Measurements from ENCODE around the gene PLCH1.
A peak's percentile ranks its signal among the peaks of the same experiment; 100 is the strongest.

PLCH1 gene

GRCh38 chr3:155675094-155675493 is 69.8 kb downstream of the PLCH1 start:
- H3K36me3 ChIP-seq (ENCODE audit: insufficient read depth, low read length): no peaks in the 10 kb centered on the region
- H3K27me3 ChIP-seq (ENCODE audit: control insufficient read depth, insufficient read depth, low read length): no peaks in the 10 kb centered on the region
- no peaks in the 10 kb centered on the region for H3K4me1 ChIP-seq (ENCODE audit: control insufficient read depth, insufficient read depth, low read length)
- no peak overlapping the region for H3K4me3 ChIP-seq (ENCODE audit: low read length)
- H3K9ac ChIP-seq (ENCODE audit: low read depth, low read length): no peak overlapping the region
- H3K9me3 ChIP-seq (replicated peaks; ENCODE audit: low read length): no peaks in the 10 kb centered on the region
- no peak overlapping the region for H3K4me2 ChIP-seq (ENCODE audit: low read length)

GRCh38 chr3:155673421-155673820 is 71.5 kb downstream of the PLCH1 start:
- Histone ChIP-seq H3K4me2 (ENCODE audit: low read length) (no peak overlapping the region), H3K36me3 (ENCODE audit: insufficient read depth, low read length) (no peaks in the 10 kb centered on the region), H3K4me3 (ENCODE audit: low read length) (no peak overlapping the region), H3K4me1 (ENCODE audit: control insufficient read depth, insufficient read depth, low read length) (no peaks in the 10 kb centered on the region), H3K27me3 (ENCODE audit: control insufficient read depth, insufficient read depth, low read length) (no peaks in the 10 kb centered on the region), H3K9ac (ENCODE audit: low read depth, low read length) (no peak overlapping the region), H3K9me3 (replicated peaks; ENCODE audit: low read length) (no peaks in the 10 kb centered on the region)

GRCh38 chr3:155670335-155670734 is 74.5 kb downstream of the PLCH1 start:
- H3K4me3 ChIP-seq (ENCODE audit: low read length): no peak overlapping the region
- H3K36me3 ChIP-seq (ENCODE audit: insufficient read depth, low read length): no peaks in the 10 kb centered on the region
- no peak overlapping the region for H3K4me2 ChIP-seq (ENCODE audit: low read length)
- H3K9ac ChIP-seq (ENCODE audit: low read depth, low read length): no peak overlapping the region
- H3K9me3 ChIP-seq (replicated peaks; ENCODE audit: low read length): no peaks in the 10 kb centered on the region
- H3K27me3 ChIP-seq (ENCODE audit: control insufficient read depth, insufficient read depth, low read length): no peaks in the 10 kb centered on the region
- peaks cover 1% of the 10 kb centered on the region for H3K4me1 ChIP-seq (ENCODE audit: control insufficient read depth, insufficient read depth, low read length)

GRCh38 chr3:155667988-155668387 is 76.9 kb downstream of the PLCH1 start:
- no peaks in the 10 kb centered on the region for H3K27me3 ChIP-seq (ENCODE audit: control insufficient read depth, insufficient read depth, low read length)
- no peaks in the 10 kb centered on the region for H3K36me3 ChIP-seq (ENCODE audit: insufficient read depth, low read length)
- peaks cover 5% of the 10 kb centered on the region for H3K4me1 ChIP-seq (ENCODE audit: control insufficient read depth, insufficient read depth, low read length)
- no peak overlapping the region for H3K9ac ChIP-seq (ENCODE audit: low read depth, low read length)
- H3K4me3 ChIP-seq (ENCODE audit: low read length): no peak overlapping the region
- no peaks in the 10 kb centered on the region for H3K9me3 ChIP-seq (replicated peaks; ENCODE audit: low read length)
- H3K4me2 ChIP-seq (ENCODE audit: low read length): no peak overlapping the region

- H3K27me3 ChIP-seq (ENCODE audit: control insufficient read depth, insufficient read depth, low read length): no peaks in the 10 kb centered on the region
- H3K36me3 ChIP-seq (ENCODE audit: insufficient read depth, low read length): no peaks in the 10 kb centered on the region
- peak overlapping the region; percentile 3 for H3K4me2 ChIP-seq (ENCODE audit: low read length)
- no peak overlapping the region for H3K4me3 ChIP-seq (ENCODE audit: low read length)
- H3K9ac ChIP-seq (ENCODE audit: low read depth, low read length): no peak overlapping the region
- peaks cover 5% of the 10 kb centered on the region for H3K4me1 ChIP-seq (ENCODE audit: control insufficient read depth, insufficient read depth, low read length)
- H3K9me3 ChIP-seq (replicated peaks; ENCODE audit: low read length): no peaks in the 10 kb centered on the region
Observed at GRCh38 chr3:155664925-155665695, 79.8 kb downstream of the PLCH1 start.

- Histone ChIP-seq H3K4me1 (ENCODE audit: control insufficient read depth, insufficient read depth, low read length) (peaks cover 5% of the 10 kb centered on the region), H3K36me3 (ENCODE audit: insufficient read depth, low read length) (no peaks in the 10 kb centered on the region), H3K4me2 (ENCODE audit: low read length) (no peak overlapping the region), H3K27me3 (ENCODE audit: control insufficient read depth, insufficient read depth, low read length) (no peaks in the 10 kb centered on the region), H3K4me3 (ENCODE audit: low read length) (no peak overlapping the region), H3K9ac (ENCODE audit: low read depth, low read length) (no peak overlapping the region), H3K9me3 (replicated peaks; ENCODE audit: low read length) (no peaks in the 10 kb centered on the region)
Observed at GRCh38 chr3:155663467-155664212, 81.2 kb downstream of the PLCH1 start.

- Histone ChIP-seq H3K36me3 (ENCODE audit: insufficient read depth, low read length) (no peaks in the 10 kb centered on the region), H3K27me3 (ENCODE audit: control insufficient read depth, insufficient read depth, low read length) (no peaks in the 10 kb centered on the region), H3K4me2 (ENCODE audit: low read length) (no peak overlapping the region), H3K4me3 (ENCODE audit: low read length) (no peak overlapping the region), H3K9me3 (replicated peaks; ENCODE audit: low read length) (no peaks in the 10 kb centered on the region), H3K9ac (ENCODE audit: low read depth, low read length) (no peak overlapping the region), H3K4me1 (ENCODE audit: control insufficient read depth, insufficient read depth, low read length) (peaks cover 5% of the 10 kb centered on the region)
Observed at GRCh38 chr3:155661760-155662159, 83.1 kb downstream of the PLCH1 start.

- Histone ChIP-seq H3K27me3 (ENCODE audit: control insufficient read depth, insufficient read depth, low read length) (no peaks in the 10 kb centered on the region), H3K36me3 (ENCODE audit: insufficient read depth, low read length) (no peaks in the 10 kb centered on the region), H3K4me2 (ENCODE audit: low read length) (no peak overlapping the region), H3K9ac (ENCODE audit: low read depth, low read length) (no peak overlapping the region), H3K4me3 (ENCODE audit: low read length) (no peak overlapping the region), H3K4me1 (ENCODE audit: control insufficient read depth, insufficient read depth, low read length) (peaks cover 5% of the 10 kb centered on the region), H3K9me3 (replicated peaks; ENCODE audit: low read length) (no peaks in the 10 kb centered on the region)
Observed at GRCh38 chr3:155661042-155661441, 83.8 kb downstream of the PLCH1 start.

GRCh38 chr3:155658671-155659261 is 86.1 kb downstream of the PLCH1 start:
- H3K9ac ChIP-seq (ENCODE audit: low read depth, low read length): no peak overlapping the region

GRCh38 chr3:155658006-155658405 is 86.9 kb downstream of the PLCH1 start:
- no peaks in the 10 kb centered on the region for H3K27me3 ChIP-seq (ENCODE audit: control insufficient read depth, insufficient read depth, low read length)
- H3K36me3 ChIP-seq (ENCODE audit: insufficient read depth, low read length): no peaks in the 10 kb centered on the region
- no peaks in the 10 kb centered on the region for H3K9me3 ChIP-seq (replicated peaks; ENCODE audit: low read length)
- H3K9ac ChIP-seq (ENCODE audit: low read depth, low read length): no peak overlapping the region
- H3K4me1 ChIP-seq (ENCODE audit: control insufficient read depth, insufficient read depth, low read length): no peaks in the 10 kb centered on the region
- no peak overlapping the region for H3K4me3 ChIP-seq (ENCODE audit: low read length)
- H3K4me2 ChIP-seq (ENCODE audit: low read length): no peak overlapping the region

More at GRCh38 chr3:155658671-155659261, 86.1 kb downstream of the PLCH1 start:
- Histone ChIP-seq H3K36me3 (ENCODE audit: insufficient read depth, low read length) (no peaks in the 10 kb centered on the region), H3K4me2 (ENCODE audit: low read length) (no peak overlapping the region), H3K4me1 (ENCODE audit: control insufficient read depth, insufficient read depth, low read length) (no peaks in the 10 kb centered on the region), H3K27me3 (ENCODE audit: control insufficient read depth, insufficient read depth, low read length) (no peaks in the 10 kb centered on the region), H3K9me3 (replicated peaks; ENCODE audit: low read length) (no peaks in the 10 kb centered on the region), H3K4me3 (ENCODE audit: low read length) (no peak overlapping the region)

- Histone ChIP-seq H3K9me3 (replicated peaks; ENCODE audit: low read length) (no peaks in the 10 kb centered on the region), H3K27me3 (ENCODE audit: control insufficient read depth, insufficient read depth, low read length) (no peaks in the 10 kb centered on the region), H3K9ac (ENCODE audit: low read depth, low read length) (no peak overlapping the region), H3K36me3 (ENCODE audit: insufficient read depth, low read length) (no peaks in the 10 kb centered on the region), H3K4me3 (ENCODE audit: low read length) (no peak overlapping the region), H3K4me1 (ENCODE audit: control insufficient read depth, insufficient read depth, low read length) (no peaks in the 10 kb centered on the region), H3K4me2 (ENCODE audit: low read length) (no peak overlapping the region)
Observed at GRCh38 chr3:155657161-155657560, 87.7 kb downstream of the PLCH1 start.

Measured in skeletal muscle satellite cell (primary cell).